ENCODE measurements around the gene CPN2. TPM values are rescaled to one million over a fixed set of nuclear protein-coding genes. Genes with fewer than 3 reads are reported as not detected.
A peak's percentile ranks its signal among the peaks of the same experiment; 100 is the strongest.

Gene CPN2
- total and polyA plus RNA-seq, 2 experiments from 2014 or later: 0.10 to 0.14 TPM

DNA sequence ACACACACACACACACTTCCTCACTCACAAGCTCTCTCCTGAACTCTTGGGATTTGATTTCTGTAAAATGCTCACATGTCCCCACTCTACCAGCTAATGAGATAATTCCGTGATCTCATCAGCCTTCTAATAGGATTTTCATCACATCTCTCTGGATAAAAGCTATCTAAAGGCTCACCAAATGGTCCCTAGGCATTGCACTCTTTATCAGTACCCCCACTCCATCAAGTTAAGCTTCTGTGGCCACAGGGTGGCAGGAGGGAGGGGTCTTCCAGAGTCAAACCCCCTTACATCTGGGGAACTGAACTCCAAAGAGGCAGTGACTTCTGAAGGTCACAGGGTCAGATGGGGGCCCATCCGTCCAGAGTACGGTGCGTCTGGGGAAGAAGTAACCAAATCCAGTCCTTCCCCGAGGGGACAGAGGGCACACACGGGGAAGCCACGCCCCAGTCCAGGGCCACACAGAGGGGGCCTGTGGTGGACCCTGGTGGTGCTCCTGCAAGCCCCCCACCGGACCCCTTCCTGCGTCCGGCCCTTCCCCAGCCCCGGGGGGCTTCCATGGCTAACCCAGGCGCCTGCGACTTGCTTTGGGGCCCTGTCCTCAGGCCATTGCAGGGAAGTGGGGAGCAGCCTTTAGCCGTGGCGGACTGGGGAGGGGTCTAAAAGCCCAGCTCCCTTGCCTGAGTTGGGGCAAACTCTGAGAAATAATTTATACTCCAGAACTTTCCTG, 25.5 kb downstream of the CPN2 start:
- DNase-seq (ENCODE audit: low spot score): no peak
- peaks cover 42% of the 10 kb centered on the region for H3F3A ChIP-seq (replicated peaks; ENCODE audit: low read depth)
- peak overlapping the region; percentile 78; the same call in 1 of the 2 replicates for H2AFZ ChIP-seq
- no peaks in the 10 kb centered on the region for H3K36me3 ChIP-seq (ENCODE audit: insufficient read depth)
- H3K27ac ChIP-seq (ENCODE audit: low read depth): no peak overlapping the region
- Mint-ChIP-seq H3K4me1 (peaks cover 8% of the 10 kb centered on the region), H3K27me3 (ENCODE audit: insufficient read depth, low read depth, poor library complexity) (peaks cover 22% of the 10 kb centered on the region), H3K4me3 (no peak overlapping the region), H3K9me3 (peaks cover 29% of the 10 kb centered on the region), H3K36me3 (ENCODE audit: low read depth) (peaks cover 9% of the 10 kb centered on the region; the same call in 2 of the 3 replicates), H3K27ac (no peak overlapping the region)
- TF ChIP-seq, protein P1, sequence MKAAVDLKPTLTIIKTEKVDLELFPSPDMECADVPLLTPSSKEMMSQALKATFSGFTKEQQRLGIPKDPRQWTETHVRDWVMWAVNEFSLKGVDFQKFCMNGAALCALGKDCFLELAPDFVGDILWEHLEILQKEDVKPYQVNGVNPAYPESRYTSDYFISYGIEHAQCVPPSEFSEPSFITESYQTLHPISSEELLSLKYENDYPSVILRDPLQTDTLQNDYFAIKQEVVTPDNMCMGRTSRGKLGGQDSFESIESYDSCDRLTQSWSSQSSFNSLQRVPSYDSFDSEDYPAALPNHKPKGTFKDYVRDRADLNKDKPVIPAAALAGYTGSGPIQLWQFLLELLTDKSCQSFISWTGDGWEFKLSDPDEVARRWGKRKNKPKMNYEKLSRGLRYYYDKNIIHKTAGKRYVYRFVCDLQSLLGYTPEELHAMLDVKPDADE (IDR thresholded peaks at IDR 0.05): no peak
- TF ChIP-seq, protein P2, sequence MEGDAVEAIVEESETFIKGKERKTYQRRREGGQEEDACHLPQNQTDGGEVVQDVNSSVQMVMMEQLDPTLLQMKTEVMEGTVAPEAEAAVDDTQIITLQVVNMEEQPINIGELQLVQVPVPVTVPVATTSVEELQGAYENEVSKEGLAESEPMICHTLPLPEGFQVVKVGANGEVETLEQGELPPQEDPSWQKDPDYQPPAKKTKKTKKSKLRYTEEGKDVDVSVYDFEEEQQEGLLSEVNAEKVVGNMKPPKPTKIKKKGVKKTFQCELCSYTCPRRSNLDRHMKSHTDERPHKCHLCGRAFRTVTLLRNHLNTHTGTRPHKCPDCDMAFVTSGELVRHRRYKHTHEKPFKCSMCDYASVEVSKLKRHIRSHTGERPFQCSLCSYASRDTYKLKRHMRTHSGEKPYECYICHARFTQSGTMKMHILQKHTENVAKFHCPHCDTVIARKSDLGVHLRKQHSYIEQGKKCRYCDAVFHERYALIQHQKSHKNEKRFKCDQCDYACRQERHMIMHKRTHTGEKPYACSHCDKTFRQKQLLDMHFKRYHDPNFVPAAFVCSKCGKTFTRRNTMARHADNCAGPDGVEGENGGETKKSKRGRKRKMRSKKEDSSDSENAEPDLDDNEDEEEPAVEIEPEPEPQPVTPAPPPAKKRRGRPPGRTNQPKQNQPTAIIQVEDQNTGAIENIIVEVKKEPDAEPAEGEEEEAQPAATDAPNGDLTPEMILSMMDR (conservative IDR thresholded peaks at IDR 0.05; ENCODE audit: low read depth in 2 of 2): peak in 1 of 2 experiments; percentile 16; a peak in 1 of 4 replicates
- TF ChIP-seq NANOG (IDR thresholded peaks at IDR 0.05; ENCODE audit: borderline replicate concordance) (no peak), STAT1 (IDR thresholded peaks at IDR 0.05; ENCODE audit: unreplicated experiment) (no peak), ZNF331 (CRISPR knock-in tag; IDR thresholded peaks at IDR 0.05; ENCODE audit: low read depth) (no peak)
- no peaks in the 10 kb centered on the region for H3K27me3 ChIP-seq (ENCODE audit: insufficient read depth)
- H4K20me1 ChIP-seq (replicated peaks; ENCODE audit: insufficient read depth): no peaks in the 10 kb centered on the region
- no peaks in the 10 kb centered on the region for H3K79me2 ChIP-seq (replicated peaks; ENCODE audit: insufficient read depth)
- H3K4me3 ChIP-seq: no peak overlapping the region
- ATAC-seq: no peak
- H3K9me2 ChIP-seq (ENCODE audit: insufficient read depth): 0 out of 2 replicates have a peak, but pooled peaks cover 7% of the 10 kb centered on the region
- no peaks in the 10 kb centered on the region for H3K4me1 ChIP-seq (ENCODE audit: insufficient read depth)
- no peak overlapping the region for H3K4me2 ChIP-seq

DNA sequence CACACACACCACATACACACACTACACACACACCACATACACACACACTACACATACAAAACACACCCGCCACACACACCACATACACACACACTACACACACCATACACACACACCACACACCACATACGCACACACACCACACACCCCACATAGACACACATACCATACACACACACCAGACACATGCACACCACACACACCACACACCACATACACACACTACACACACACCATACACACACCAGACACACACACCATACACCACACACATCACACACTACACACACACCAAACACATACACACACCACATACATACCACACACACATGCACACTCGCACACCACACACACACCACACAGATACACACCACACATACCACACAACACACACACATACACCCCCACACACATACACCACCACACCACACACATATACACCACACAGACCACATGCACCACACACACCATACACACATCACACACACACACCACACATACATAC, 26.3 kb downstream of the CPN2 start:
- Histone ChIP-seq H3K36me3 (ENCODE audit: insufficient read depth) (no peaks in the 10 kb centered on the region), H2AFZ (no peak overlapping the region)
- DNase-seq (ENCODE audit: low spot score): no peak
- TF ChIP-seq, protein P3, sequence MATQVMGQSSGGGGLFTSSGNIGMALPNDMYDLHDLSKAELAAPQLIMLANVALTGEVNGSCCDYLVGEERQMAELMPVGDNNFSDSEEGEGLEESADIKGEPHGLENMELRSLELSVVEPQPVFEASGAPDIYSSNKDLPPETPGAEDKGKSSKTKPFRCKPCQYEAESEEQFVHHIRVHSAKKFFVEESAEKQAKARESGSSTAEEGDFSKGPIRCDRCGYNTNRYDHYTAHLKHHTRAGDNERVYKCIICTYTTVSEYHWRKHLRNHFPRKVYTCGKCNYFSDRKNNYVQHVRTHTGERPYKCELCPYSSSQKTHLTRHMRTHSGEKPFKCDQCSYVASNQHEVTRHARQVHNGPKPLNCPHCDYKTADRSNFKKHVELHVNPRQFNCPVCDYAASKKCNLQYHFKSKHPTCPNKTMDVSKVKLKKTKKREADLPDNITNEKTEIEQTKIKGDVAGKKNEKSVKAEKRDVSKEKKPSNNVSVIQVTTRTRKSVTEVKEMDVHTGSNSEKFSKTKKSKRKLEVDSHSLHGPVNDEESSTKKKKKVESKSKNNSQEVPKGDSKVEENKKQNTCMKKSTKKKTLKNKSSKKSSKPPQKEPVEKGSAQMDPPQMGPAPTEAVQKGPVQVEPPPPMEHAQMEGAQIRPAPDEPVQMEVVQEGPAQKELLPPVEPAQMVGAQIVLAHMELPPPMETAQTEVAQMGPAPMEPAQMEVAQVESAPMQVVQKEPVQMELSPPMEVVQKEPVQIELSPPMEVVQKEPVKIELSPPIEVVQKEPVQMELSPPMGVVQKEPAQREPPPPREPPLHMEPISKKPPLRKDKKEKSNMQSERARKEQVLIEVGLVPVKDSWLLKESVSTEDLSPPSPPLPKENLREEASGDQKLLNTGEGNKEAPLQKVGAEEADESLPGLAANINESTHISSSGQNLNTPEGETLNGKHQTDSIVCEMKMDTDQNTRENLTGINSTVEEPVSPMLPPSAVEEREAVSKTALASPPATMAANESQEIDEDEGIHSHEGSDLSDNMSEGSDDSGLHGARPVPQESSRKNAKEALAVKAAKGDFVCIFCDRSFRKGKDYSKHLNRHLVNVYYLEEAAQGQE (IDR thresholded peaks at IDR 0.05; ENCODE audit: unreplicated experiment): no peak
- no peak for TF ChIP-seq JUNB (IDR thresholded peaks at IDR 0.05; ENCODE audit: unreplicated experiment)

More for the DNA sequence above, 26.3 kb downstream of the CPN2 start:
- Histone ChIP-seq H3K4me2 (no peak overlapping the region), H4K20me1 (replicated peaks; ENCODE audit: insufficient read depth) (no peaks in the 10 kb centered on the region), H3K27me3 (ENCODE audit: insufficient read depth) (no peaks in the 10 kb centered on the region), H3K4me3 (no peak overlapping the region), H3K79me2 (replicated peaks; ENCODE audit: insufficient read depth) (no peaks in the 10 kb centered on the region), H3K4me1 (ENCODE audit: insufficient read depth) (no peaks in the 10 kb centered on the region), H3K9me2 (ENCODE audit: insufficient read depth) (0 out of 2 replicates have a peak, but pooled peaks cover 7% of the 10 kb centered on the region), H3K27ac (ENCODE audit: low read depth) (no peak overlapping the region), H3F3A (replicated peaks; ENCODE audit: low read depth) (peaks cover 42% of the 10 kb centered on the region)
- no peak overlapping the region for H3K4me3 Mint-ChIP-seq
- H3K9me3 Mint-ChIP-seq: peaks cover 34% of the 10 kb centered on the region
- H3K36me3 Mint-ChIP-seq (ENCODE audit: low read depth): peaks cover 9% of the 10 kb centered on the region
- H3K27ac Mint-ChIP-seq: no peak overlapping the region
- ATAC-seq: no peak
- peaks cover under 1% of the 10 kb centered on the region; the same call in 1 of the 3 replicates for H3K4me1 Mint-ChIP-seq
- peaks cover 22% of the 10 kb centered on the region for H3K27me3 Mint-ChIP-seq (ENCODE audit: insufficient read depth, low read depth, poor library complexity)

Data from GM23338 (cell line).